HG03066 (cell line): ENCODE data around the gene GALNT1.
"Not testable (repeated sequence)": the region's sequence is repeated elsewhere in the genome, so short reads cannot be mapped to it uniquely, and the experiment has no call there.

Experiments used
- ATAC-seq: cut with Tn5 transposase; IDR thresholded peaks from one replicate; pipeline ENCODE4 v1.9.1; 2021; ENCODE audit warnings: low read depth; ENCODE audit not compliant: unreplicated experiment

The GALNT1 gene

DNA sequence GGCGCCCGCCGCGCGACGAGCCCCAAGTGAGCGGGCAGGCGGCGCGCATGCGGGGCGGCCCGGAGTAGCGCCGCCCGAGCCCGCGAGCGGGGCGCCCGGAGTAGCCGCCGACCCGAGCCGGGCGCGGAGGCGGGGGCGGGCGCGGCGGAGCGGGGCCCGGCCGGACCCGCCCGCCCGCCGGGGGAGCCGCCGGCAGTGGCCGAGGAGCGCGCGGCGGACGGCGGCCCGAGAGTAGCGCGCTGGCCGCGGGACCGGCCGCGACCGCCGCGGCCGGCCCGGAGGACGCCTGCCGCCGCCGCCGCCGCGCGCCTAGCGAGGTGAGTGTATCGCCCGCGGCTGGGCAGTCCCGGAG is at the start of gene GALNT1:
GALNT1 (plus strand) TSS at position 195 of the 352 bp plus-strand sequence. CDS start 72,923 bp downstream, outside the sequence.
- ATAC-seq: no peak

DNA sequence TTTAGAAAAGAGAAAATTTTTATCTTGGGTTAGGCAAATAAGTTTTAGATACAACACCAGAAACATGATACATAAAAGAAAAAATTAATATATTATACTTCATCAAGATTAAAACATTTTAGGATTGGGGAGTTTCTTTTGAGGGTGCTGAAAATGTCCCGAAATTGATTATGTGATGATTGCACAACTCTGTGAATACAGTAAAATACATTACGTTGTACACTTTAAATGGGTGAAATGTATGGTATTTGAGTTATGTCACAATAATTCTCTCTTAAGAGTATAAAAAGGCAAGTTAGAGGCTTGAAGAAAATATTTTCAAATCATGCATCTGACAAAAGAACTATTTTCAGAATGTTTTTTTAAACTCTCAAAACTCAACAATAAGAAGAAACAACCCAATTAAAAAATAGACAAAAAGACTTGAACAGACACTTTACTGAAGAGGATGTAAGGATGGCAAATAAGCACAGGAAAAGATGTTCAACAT is 47.6 kb upstream of the GALNT1 start:
- ATAC-seq: no peak

DNA sequence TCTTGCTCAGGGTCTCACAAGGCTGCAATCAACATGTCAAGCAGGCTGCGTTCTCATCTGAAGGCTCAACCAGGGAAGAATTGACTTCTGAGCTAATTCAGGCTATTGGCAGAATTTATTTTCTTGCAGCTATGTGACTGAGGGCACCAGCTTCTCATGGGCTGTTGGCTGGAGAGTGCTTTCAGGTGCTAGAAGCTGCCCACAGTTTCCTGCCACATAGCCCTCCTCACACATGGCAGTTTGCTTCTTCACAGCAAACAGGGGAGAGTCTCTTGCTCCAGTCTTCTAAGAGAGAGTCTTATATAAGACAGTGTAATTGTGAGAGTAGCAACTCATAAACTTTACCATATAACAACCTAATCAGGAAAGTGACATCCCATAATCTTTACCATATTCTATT is 46.2 kb upstream of the GALNT1 start:
- no peak for ATAC-seq

DNA sequence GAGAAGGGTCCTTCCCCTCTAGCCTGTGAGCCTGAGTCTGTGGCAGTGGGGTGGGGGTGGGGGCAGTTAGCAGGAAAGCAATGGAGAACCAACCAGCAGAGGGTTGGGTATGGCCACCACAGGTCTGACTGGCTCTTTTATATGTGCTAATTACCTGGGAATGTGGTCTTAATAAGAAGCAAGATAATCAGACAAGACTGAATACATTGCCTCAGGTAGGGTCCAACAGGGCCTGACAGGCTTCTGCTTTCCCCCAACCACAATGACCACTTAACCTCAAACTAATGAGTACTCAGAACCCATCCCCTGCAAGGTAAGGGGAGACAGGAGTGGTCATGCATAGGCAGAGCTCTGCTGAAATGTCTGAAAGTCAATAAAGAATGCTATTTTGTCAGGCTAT is 39.2 kb upstream of the GALNT1 start:
- no peak for ATAC-seq

DNA sequence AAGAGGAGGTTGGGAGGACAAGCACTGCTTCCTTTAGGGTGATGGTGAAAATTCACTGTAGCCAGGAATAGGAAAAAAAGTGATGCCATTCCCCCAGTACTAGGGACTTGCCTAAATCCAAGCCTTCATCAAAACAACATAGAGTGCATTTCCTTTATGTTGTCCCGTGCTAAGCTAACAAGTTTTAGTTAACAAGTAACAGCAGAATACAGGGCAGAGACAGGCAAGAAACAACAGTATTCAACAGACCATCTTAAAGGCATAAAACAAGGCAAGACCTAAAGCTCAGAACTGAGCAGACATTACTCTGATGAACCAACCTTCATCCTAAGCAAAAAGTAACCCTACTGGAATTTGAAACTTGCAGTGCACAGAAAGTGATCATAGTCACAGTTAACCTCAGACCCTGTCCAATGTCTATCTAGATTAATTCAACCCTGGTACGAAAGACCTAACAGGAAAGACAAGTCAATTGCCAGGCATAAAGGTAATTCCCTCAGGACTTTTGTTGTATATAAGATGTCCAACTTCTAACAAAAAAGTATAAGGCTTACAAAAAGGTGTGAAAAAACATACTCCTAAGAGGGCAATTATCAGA is 34.4 kb upstream of the GALNT1 start:
- ATAC-seq: no peak

DNA sequence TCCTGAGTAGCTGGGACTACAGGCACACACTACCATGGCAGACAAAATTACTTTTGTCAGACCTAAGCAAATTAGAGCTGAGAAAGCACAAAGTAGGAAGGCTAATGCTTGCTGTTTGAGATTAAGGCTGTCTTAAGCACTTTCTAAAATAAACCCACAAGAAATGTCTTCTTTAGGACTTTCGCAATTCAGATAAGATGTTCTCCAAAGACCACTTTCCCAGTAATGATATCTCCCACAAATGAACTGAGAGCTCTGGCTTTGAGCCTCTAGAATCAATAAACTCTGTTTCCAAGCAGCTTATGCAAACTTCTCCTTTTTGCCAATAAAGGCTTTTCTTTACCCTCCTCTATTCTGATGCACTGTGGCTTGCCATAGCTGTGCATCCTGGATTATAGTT is 32.0 kb upstream of the GALNT1 start:
- ATAC-seq: no peak

DNA sequence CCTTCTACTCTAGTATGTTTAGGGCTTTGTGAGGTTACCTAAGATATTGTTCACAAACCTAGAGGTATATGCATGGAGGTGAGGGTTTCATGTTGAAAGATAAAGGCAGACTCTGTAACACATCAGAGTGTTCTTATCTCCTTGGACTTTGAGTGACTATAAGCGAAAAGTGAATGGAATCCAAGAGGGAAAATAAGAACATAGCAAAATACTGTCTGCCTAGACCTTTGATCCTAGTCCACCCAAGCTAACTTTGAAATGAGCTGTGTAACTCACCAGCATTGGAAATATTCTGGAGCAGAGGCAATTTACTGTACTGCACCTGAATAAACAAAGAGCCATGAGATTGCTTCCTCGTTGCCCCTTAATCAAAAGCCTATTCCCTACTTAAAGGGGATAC is 28.2 kb upstream of the GALNT1 start:
- ATAC-seq: no peak

DNA sequence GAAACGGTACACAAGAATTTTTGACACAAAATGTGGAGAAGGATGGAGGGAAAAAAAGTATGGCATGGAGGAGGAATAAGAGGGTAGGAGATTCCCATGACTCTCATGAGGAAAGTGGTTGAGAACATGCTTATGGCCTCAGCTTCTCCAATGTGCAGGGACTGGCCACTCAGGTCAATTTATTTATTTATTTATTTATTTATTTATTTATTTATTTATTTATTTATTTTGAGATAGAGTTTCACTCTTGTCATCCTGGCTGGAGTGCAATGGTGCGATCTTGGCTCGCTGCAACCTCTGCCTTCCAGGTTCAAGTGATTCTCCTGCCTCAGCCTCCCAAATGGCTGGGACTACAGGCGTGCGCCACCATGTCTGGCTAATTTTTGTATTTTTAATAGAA is 26.0 kb upstream of the GALNT1 start:
- not testable (repeated sequence) for ATAC-seq

DNA sequence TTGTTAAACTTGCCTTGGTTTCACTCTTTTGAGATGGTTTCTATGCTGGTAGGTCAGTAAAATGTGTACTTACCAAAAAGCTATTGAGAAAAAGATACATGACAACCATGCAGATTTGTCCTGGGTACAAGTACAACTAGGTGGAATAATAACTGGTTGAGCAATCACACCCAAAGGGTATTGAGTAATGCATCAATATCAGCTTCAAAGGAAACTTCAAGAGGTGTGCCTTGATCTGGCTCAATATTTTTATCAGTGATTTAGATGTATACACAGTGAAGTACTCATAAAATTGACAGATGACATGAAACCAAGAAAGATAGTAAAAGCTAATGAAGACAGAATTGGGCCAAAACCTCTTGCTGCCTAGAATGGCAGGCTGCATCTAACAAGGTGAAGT is 21.7 kb upstream of the GALNT1 start:
- no peak for ATAC-seq

DNA sequence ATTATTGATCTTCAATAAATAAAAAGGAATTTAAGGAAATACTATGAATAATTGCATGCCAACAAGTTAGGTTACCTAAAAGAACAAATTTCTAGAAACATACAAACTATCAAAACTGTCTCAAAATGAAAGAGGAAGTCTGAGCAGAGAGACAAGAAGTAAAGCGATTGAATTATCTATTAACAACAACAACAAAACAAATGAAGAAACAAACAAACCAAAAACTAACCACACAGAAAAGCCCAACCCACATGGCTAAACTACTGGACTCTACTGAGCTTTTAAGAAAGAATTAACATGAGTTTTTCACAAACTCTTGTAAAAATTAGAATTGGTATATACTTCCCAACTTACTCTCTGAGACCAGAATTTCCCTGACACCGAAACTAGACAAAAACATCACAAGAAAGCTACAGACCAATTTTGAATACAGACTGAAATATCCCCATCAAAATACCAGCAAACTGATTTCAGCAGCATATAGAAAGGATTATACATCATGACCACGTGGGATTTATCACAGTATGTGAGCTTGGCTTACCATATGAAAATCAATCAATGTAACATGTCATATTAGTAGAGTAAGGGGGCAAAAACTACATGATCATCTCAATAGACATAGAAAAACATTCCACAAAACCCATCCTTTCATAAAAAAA is 16.6 kb upstream of the GALNT1 start:
- ATAC-seq: peak; percentile 94

DNA sequence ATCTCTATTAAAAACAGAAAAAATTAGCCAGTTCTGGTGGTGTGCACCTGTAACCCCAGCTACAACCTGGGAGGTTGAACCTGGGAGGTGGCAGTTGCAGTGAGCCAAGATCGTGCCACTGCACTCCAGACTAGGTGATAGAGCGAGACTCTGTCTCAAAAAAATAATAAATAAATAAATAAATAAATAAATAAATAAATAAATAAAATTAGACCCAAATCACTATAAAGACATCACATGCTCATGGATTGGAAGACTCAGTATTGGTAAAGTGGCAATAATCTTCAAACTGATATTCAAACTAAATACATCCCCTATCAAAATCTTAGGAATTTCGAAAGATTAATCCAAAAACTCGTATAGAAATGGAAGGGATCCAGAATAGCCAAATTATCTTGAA is 15.5 kb upstream of the GALNT1 start:
- ATAC-seq: no peak

DNA sequence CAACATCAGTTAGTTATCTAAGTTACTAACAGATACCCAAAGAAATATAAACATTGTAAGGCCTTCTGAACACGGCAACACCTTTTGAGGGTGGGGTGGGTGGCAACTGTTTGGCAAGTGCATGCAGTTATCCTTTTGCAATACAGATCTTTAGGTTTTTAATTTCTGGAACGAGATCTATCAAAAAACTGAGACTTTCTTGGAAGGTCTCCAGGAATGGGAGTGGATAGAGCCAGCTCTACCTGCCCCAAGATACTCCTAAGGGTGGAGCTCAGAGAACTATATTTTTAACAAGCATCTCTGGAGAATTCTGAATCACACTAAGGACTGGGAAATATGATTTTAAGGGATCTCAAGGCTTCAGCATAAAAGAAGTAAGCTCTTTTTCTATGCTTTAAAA is 11.4 kb upstream of the GALNT1 start:
- no peak for ATAC-seq

DNA sequence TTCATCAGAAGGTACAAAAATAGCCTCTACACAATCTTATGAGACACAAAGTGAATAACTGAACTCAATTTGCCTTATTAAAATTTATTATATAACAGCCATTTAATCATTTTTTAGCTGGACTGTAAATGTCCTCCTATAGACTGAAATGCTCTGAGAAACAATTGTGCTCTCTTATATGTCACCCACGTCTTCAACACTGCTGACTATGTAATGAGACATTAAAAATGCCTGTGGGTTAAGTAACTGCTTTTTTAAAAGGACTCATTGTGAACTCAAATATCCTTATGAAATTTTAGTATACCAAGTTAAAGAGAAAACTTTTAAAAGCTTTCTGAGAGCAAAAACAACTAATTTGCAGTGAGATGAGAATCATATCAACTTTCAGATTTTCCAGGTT is 10.4 kb upstream of the GALNT1 start:
- no peak for ATAC-seq

DNA sequence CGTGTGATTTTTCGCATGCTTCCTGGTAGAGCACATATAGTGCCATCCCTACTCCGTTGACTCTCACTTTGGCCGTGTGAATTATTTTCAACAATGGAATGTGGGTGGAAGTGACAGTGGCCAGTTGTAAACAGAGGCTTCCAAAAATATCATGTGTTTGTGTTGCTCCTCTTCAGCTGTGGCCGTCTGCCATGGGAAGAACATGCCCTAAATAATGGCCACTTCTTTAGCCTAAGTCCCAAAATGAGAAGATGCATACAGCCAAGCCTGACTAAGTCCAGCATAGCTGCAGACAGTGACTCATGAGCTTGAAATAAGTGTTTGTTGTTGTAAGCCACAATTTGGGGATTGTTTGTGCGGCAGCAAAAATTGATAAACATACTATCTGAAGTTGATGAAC is 8.9 kb upstream of the GALNT1 start:
- no peak for ATAC-seq

DNA sequence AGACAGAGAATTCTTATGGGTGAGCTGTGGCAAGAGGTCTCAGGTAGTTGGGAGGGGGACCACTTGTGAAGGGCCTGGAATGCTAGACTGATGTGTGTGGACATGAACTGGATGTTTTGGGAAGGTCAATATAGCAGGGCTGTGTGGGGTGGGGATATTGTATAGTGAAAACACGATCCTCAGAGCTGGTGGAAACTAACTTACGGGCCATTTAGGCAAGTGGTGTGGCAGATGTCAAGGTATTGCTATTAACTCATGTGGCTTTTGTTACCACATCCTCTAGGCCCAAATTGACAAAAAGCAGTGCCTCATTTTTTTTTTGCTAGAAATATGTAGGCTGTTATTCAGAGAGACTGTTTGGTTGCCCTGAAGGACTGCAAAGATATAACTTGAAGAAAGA is 8.0 kb upstream of the GALNT1 start:
- ATAC-seq: no peak

DNA sequence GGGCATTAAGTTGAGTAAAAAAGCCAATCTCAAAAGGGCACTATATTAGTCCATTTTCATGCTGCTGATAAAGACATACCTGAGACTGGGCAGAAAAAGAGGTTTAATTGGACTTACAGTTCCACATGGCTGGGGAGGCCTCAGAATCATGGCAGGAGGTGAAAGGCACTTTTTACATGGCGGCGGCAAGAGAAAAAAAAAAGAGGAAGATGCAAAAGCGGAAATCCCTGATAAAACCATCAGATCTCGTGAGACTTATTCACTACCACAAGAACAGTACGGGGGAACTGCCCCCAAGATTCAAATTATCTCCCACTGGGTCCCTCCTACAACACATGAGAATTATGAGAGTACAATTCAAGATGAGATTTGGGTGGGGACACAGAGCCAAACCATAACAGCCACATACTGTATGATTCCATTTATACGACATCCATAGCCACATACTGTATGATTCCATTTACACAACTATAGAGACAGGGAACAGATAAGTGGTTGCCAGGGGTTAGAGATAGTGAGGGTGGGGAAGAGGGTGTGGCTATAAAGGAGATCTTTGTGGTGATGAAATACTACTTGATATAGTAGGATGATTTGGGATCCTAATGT is 5.2 kb upstream of the GALNT1 start:
- ATAC-seq: not testable (repeated sequence)

DNA sequence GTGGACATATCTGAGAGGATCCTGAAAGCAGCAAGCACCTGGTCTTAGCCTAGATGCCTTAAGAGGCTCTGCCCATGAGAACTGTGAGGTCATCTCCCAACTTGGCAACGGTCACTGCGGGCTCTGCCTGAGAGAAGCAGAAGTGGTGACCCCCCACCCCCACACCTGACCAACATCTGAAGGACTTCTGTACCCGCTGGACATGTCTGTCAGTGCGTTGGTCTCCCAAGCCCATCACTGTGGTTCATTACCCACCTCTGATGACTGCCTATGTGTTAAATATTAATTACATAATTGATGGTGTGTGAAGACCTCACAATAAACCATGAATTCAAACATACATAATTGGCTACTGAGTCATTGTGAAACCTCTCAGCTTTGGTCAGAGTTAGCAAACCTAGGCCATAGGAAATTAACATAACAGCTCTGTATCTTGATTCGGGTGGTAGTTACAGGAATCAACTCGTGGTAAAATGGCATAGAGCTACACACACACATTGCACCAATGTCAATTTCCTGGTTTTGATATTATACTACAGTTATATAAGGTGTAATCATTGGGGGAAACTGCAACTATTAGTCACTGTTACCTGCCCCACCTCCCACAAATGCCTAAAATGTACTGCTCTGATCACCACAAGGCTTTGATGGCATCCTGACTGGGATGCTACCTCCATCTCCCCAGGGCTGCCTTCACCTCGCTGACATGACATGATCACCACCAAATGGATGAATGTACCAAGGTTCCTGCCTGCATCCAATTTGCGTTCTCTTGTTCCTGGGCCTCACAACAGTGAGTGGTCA is 4.3 kb upstream of the GALNT1 start:
- ATAC-seq: peak; percentile 68

DNA sequence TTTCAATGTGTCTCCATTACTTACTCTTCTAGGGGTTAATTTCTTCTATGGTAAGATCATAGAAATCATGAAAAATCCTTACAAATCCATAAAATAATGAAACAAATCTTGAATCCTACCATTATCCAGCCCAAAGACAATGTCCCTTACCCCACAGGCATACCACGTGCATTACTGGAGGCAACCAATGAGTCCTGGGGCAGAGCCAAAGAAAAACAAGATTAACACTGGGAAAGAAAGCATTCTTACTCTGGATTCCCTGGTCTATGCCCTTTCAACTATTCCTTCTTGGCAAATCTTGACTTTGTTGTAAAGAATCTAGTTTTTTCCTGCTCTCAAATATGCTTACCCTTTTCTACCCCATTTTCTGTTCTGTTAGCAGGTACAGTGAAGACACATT is 3.1 kb upstream of the GALNT1 start:
- ATAC-seq: no peak

DNA sequence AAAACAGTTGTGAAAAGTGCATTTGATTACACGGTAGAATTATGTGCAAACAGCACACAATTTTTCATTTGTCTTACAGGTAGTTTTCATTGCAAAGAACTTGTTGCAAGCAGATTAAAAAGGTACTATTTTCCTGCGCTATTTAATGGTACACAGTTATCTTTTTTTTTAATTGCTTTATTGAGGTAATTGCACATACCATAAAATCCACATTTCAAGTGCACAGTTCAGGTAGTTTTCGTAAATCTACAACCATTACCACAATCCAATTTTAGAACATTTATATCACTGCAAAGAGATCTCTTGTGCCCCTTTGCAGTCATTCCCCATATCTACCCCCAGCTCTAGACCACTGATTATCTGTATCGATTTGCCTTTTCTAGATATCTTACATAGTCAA is 2.6 kb upstream of the GALNT1 start:
- no peak for ATAC-seq

DNA sequence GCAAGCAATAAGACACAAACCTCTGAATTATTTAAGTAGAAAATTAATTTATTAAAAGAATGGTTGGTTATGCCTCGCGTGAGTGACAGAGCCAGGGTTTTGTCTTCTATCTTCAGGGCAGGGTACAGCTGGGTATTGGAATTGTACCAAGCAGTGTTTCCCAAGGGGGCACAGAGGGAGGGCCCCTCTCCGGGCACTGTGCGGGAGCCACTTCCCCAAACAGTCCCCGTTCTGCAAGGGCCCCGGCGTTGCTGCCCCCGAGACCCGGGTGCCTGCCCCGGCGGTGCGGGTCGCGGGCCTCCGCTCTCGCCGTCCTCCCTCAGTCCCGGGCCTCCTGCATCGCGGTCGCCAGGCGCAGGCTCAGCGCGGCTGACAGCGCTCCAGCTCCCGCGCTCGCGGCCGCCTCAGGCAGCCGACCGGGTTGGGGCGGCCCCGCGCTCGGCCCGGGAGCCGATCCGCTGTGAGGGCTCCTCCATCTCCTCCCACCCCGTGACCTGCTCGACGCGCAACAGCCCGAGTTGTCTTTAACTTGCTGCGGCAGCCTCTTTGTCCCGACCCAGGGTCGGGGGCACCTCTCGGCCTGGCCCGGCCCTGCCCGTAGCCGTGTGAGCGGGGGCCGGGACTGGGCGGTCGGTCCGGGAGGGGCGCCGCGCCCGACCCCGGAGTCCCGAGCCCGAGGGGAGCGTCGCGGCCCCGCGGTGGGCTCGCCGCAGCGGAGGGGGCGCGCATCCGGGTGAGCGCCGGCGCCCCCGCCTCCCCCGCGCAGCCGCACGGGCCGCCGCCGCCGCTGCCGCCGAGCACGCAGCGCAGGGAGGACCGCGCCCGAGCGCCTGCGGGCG is 620 bp upstream of the GALNT1 start:
- peak; percentile 33 for ATAC-seq
